AG20443 (cell line): ENCODE measurements around the gene SNX2.

Experiments used
- DNase-seq: peaks from one replicate; pipeline ENCODE4 v3.0.0; 2012; ENCODE audit warnings: low spot score, mixed read lengths

Gene SNX2

DNA sequence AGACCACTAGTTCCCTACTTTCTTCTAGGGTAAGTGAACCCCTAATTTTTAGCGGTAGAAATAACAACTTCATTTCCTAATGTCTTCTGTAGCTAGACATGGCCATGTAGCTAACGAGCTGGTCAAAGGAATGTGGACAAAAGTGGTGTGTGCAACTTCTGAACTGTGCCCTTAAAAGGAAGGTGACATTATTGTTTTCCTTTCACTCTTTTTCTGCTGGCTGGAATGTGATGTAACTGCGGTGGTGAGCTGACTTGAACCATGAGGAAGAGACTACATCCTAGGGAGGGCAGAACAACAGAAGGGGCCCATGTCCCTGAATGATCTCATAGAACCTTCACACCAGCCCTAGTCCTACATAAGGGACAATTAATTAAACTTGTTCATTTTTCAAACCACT is 1.3 kb upstream of the SNX2 start:
- DNase-seq = no peak

GRCh38 chr5:122774519-122774860 is 390 bp upstream of the SNX2 start:
- DNase-seq = no peak

DNA sequence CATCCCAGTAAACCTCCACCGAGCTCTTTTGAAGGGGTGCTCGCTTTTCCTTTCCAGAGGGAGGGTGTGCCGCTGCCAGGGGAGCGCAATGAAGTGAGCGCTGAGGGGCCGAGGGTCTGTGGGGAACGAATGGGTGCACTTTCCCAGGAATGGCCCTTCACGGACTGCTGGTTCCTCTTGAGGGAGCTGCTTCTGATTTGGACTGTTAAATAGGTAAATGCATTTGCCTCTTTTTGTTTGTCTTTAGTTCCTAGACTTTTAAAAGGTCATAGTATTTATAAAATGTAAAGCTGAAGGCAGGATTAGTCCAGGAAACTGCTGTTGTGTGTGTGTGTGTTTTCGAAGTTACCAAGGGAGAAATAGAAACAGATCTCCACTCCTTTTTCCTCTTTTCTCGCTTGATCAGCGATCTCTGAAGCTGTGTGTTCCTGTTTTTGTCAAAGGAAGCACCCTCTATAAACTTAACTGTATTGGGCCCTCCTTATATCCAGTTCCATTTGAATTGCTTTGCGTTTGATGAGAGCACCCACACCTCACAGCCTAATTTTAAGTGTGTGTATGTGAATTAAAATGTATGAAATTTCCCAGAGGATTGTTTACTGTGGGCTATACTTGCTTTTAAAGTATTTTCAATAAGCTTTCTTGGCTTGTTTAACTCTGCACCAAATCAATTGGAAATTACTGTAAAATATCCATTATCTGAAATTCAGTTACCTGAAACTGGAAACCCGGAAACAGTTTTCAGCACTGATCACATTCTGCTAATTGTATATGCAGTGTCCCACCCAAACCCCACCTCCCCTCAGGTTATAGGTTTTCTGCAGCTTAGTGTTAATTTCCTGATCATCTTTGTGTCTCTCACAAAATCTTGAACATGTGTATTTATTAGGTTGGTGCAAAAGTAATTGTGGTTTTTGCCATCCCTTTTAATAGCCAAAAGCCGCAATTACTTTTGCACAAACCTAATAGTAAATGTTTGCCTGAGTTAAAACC is 966 bp downstream of the SNX2 start:
- DNase-seq = peak; percentile 9

GRCh38 chr5:122778157-122778556 is 3.3 kb downstream of the SNX2 start:
- DNase-seq = no peak

DNA sequence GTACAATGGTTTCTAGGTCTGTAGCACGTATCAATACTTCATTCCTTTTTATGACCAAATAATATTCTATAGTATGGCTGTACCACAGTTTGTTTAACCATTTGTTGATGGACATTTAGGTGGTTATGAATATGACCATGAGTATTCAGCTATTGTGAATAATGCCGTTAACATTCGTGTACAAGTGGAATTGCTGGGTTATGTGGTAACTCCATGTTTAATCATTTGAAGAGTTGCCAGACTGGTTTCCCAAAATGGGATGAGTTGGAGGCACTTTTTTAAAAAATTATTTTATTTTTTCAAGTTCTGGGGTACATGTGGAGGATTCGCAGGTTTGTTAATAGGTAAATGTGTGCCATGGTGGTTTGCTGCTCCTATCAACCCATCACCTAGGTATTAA is 4.6 kb downstream of the SNX2 start:
- DNase-seq = no peak

DNA sequence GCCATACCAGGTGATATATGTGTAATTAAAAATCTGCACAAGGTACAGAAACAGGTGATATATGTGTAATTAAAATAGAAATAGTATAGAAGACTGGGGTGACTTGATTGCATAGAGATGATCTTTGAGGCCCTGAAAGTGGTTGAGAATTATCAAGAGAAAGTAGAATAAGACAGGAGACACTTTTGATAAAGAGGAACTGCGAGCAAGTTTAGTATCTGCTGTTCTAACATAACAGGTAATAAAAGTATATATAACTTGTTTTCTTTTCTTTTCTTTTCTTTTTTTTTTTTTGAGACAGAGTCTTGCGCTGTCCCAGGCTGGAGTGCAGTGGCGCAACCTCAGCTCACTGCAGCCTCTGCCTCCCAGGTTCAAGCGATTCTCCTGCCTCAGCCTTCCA is 5.4 kb downstream of the SNX2 start:
- no peak for DNase-seq

GRCh38 chr5:122781465-122781864 is 6.6 kb downstream of the SNX2 start:
- no peak for DNase-seq

- DNase-seq = no peak
Measured at GRCh38 chr5:122785294-122785693, 10.4 kb downstream of the SNX2 start.

GRCh38 chr5:122788371-122788770 is 13.5 kb downstream of the SNX2 start:
- DNase-seq = no peak

- DNase-seq = no peak
Measured at GRCh38 chr5:122788996-122789395, 14.1 kb downstream of the SNX2 start.

- no peak for DNase-seq
Measured at GRCh38 chr5:122789461-122790171, 14.7 kb downstream of the SNX2 start.

GRCh38 chr5:122790354-122791103 is 15.6 kb downstream of the SNX2 start:
- DNase-seq = no peak

DNA sequence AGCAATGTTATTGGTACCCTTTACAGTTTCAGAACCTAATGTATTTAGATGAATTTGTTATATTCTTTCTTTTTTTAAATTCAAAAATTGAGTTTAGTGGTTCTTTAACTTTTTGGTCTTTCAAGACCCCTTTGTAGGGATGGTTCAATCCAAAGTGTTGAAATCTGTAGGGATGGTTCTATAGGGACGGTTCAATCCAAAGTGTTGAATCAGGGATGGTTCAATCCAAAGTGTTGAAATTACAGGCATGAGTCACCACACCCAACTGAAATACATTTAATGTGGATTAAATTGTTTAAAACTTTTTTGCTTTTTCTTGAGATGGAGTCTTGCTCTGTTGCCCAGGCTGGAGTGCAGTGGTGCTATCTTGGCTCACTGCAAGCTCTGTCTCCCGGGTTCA is 30.6 kb downstream of the SNX2 start:
- DNase-seq = peak; percentile 9

DNA sequence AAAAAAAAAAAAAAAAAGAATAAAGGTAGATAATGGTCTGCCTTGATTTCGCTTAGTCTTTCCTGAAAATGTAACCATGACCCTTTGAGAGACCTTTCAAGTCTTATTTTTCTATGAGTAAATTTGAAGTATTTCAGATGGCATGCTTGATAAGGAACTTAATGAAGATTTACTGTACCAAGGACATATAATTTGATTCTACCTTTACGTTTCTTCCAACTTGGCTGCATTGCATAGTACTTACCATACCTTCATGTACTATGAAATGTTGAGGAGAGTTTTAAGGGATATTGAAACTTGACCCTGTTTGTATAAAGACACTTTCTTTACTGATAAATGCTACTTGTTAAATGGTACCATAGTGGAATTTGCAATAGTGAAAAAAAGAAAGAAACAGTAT is 35.5 kb downstream of the SNX2 start:
- no peak for DNase-seq

DNA sequence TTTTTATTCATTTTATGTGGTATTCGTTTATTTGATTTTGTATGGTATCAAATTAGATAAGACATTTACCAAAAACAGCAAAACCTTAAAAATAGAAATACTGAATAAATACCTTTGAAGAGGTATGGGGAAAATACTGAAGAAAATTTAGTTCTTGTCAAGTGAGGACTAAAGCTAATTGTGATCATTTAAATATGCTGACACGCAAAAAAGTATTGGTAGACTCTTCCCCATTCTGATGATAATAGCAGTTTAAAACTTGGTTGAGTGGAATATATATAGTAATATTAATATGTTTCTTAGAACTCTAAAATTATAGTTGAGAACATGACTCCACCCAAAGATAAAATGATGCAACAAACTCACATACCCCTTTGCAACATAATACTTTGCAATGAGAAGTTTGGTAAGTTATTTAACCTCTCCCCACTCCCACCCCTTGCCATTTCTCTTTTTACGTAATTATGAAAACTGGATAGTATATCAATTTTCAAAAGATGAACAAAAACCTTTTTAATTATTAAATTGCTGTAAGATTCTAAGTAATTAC is 40.4 kb downstream of the SNX2 start:
- no peak for DNase-seq

- no peak for DNase-seq
Measured at GRCh38 chr5:122816756-122817155, 41.9 kb downstream of the SNX2 start.

DNA sequence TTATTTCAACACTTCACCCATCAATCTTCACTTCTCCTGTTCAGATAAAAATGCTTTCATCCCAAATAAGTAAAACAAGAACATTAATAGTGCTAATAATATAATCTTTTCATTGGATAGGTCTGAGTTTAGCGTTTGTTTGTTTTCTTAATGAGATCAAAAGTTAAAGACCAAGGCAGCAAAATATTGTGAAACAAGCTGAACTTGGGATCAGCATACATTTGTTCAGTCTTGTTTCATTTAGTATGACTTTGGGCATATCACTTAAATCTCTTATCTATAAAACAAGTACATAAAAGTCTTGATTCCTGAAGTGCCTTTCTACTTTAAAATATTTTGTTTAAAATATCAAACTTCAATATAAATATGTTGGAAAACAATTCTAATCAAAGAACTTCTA is 57.1 kb downstream of the SNX2 start:
- DNase-seq = no peak

GRCh38 chr5:122835681-122836080 is 60.8 kb downstream of the SNX2 start:
- no peak for DNase-seq

DNA sequence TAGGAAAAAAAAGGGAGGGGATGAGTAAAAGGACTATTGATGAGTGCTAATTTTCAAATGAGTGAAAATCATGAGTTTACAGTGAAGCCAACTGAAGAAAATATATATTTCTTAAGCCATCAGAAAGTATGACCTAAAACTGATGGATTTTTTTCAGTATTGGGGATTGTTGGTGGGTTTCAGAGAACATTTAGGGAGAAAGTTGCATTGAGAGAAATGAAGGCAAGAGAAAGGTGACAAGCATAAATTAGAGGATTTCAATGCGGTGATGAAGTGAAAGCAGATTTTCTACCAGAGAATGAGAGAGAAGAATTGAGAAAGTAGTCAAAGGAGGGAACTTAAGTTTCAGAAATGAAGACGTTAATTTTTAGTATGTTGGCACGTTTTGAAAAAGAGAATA is 62.1 kb downstream of the SNX2 start:
- no peak for DNase-seq

GRCh38 chr5:122839731-122840130 is 64.9 kb downstream of the SNX2 start:
- no peak for DNase-seq

DNA sequence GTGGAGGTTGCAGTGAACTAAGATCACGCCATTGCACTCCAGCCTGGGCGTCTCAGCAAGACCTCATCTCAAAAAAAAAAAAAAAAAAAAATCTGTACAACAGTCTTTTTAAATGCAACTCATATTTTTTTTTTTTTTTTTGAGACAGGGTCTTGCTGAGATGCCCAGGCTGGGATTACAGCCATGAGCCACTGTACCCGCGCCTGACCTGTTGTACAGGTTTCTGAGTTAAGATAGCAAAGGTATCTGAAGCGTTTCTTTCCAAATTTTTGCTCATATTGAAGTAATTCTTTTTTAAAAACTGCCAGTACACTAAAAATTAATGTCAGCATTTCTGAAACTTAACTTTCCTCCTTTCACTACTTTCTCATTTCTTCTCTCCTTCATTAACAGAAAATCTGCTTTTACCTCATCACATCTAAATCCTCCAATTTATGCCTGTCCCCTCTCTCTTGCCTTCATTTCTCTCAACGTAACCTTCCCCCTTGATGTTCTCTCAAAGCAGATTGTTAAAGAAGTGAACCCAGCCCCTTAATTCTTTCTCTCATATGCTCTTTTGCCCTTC is 67.2 kb downstream of the SNX2 start:
- DNase-seq = no peak
